Astrocyte (in vitro differentiated cells and primary cell): ENCODE data around the gene LTB4R. TPM values are rescaled to one million over a fixed set of nuclear protein-coding genes. Genes with fewer than 3 reads are reported as not detected.

Experiments
- DNase-seq: peaks from one replicate; pipeline ENCODE4 v3.0.0-alpha.2; 2010; ENCODE audit warnings: low read depth
- FAIRE-seq: peaks from 2 replicates; lab custom pipeline; 2011; peaks lifted over from hg19 to GRCh38; lab: Jason Lieb, UNC
- H2AFZ ChIP-seq: 2 replicates; pipeline ENCODE4 v1.6.0; 2012; ENCODE audit warnings: low read depth, low read length, inconsistent platforms
- H3K27ac ChIP-seq: 2 replicates; pipeline ENCODE4 v1.5.1; 2011; ENCODE audit warnings: low read depth, low read length, inconsistent platforms
- H3K27me3 ChIP-seq: 2 replicates; pipeline ENCODE4 v1.6.0; 2011; ENCODE audit warnings: low read length, inconsistent platforms; ENCODE audit not compliant: insufficient read depth
- H3K36me3 ChIP-seq: 2 replicates; pipeline ENCODE4 v1.5.1; 2011; ENCODE audit warnings: low read length, inconsistent platforms; ENCODE audit not compliant: insufficient read depth
- H3K4me1 ChIP-seq: 2 replicates; pipeline ENCODE4 v1.5.1; 2011; ENCODE audit warnings: low read length, inconsistent platforms; ENCODE audit not compliant: insufficient read depth
- H3K4me2 ChIP-seq: 2 replicates; pipeline ENCODE4 v1.6.0; 2012; ENCODE audit warnings: low read length, inconsistent platforms
- H3K4me3 ChIP-seq: 2 replicates; pipeline ENCODE4 v1.5.1; 2011; ENCODE audit warnings: low read depth, mild to moderate bottlenecking, low read length, inconsistent platforms; ENCODE audit not compliant: insufficient read depth
- H3K79me2 ChIP-seq: 2 replicates; pipeline ENCODE4 v1.6.0; 2012; ENCODE audit warnings: mild to moderate bottlenecking, low read length, inconsistent platforms; ENCODE audit not compliant: insufficient read depth
- H3K9ac ChIP-seq: 2 replicates; pipeline ENCODE4 v1.6.0; 2012; ENCODE audit warnings: mild to moderate bottlenecking, low read length, inconsistent platforms
- H3K9me3 ChIP-seq: 2 replicates; pipeline ENCODE4 v1.5.1; 2012; ENCODE audit warnings: low read depth, mild to moderate bottlenecking, low read length, inconsistent platforms; ENCODE audit not compliant: insufficient read depth
- H4K20me1 ChIP-seq: 2 replicates; pipeline ENCODE4 v1.6.0; 2012; ENCODE audit warnings: low read length, inconsistent platforms; ENCODE audit not compliant: insufficient read depth
- H3K27ac Mint-ChIP-seq: one replicate; pipeline ENCODE4 v1.8.0; 2021; ENCODE audit warnings: mild to moderate bottlenecking, mixed read lengths; ENCODE audit not compliant: unreplicated experiment
- H3K27me3 Mint-ChIP-seq: one replicate; pipeline ENCODE4 v1.8.0; 2021; ENCODE audit warnings: low read depth, mixed read lengths; ENCODE audit not compliant: unreplicated experiment
- H3K36me3 Mint-ChIP-seq: one replicate; pipeline ENCODE4 v1.8.0; 2021; ENCODE audit warnings: low read depth, mixed read lengths; ENCODE audit not compliant: unreplicated experiment
- H3K4me1 Mint-ChIP-seq: one replicate; pipeline ENCODE4 v1.8.0; 2021; ENCODE audit warnings: low read depth, mixed read lengths; ENCODE audit not compliant: unreplicated experiment
- H3K4me3 Mint-ChIP-seq: one replicate; pipeline ENCODE4 v1.8.0; 2021; ENCODE audit warnings: mild to moderate bottlenecking, moderate library complexity, mixed read lengths; ENCODE audit not compliant: unreplicated experiment
- H3K9me3 Mint-ChIP-seq: one replicate; pipeline ENCODE4 v1.8.0; 2021; ENCODE audit warnings: mild to moderate bottlenecking, mixed read lengths; ENCODE audit not compliant: unreplicated experiment
- EZH2 ChIP-seq: IDR thresholded peaks from 2 replicates; pipeline ENCODE4 v1.6.1; 2012; ENCODE audit warnings: mild to moderate bottlenecking, low read length, inconsistent platforms; ENCODE audit not compliant: insufficient read depth
- total RNA-seq: library from RNA; stranded (reverse); gene quantifications from 2 replicates; pipeline ENCODE4 v1.2.1, GENCODE V29; 2021
- TF ChIP-seq, protein P1 (sequence below): IDR thresholded peaks from 2 replicates; pipeline ENCODE4 v1.5.1; 2011; ENCODE audit warnings: low read depth, mild to moderate bottlenecking, inconsistent platforms, low read length, moderate library complexity; ENCODE audit not compliant: insufficient read depth

Gene LTB4R
- total RNA-seq, 1 donor from 2014 or later, result 5.5 TPM

DNA sequence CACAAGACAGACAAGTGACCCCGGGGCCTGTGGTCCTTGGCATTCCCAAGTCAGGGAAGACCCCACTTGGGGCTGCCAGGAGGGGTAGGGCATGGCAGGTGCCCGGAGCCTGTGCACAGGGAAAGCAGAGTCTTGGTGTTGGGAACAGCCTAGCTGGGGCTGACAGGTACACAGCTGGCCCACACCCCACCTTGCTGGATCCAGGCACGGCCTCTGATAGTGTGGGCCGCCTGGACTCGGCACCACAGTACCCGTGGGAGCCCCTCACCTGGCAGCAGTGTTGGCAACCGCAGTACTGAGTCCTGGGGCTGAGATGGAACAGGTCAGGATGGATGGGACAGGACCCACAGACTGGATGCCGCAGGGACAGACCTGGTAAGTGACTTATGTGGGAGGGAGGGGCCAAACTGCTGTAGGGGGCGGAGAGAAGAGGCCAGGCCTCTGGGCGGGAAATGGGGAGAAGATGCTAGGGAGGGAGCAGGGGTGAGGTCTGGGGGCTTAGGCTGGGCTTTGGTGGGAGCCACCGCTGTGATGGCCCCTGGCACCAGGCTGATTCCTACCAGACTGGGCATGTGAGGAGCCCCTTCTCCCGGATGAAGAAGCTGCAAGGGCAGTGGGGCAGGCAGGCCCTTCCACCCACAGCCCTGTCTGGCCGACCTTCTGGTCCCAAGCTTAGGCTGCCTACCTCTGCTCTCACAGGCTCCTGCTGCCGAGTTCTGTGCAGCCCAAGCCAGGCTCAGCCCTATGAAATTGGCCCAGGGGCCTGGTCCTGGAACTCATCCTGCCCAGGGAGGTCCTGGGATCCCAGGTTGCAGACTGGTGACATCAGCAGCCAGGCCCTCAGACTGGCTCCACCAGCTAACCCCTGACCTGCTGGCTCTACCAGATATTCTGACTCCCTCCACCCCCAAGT lies 48.2 kb upstream of the LTB4R start, which contains the start of gene TGM1:
Gene TGM1 (minus strand): TSS at position 357 of the 913 bp plus-strand sequence. CDS start 825 bp downstream, outside the sequence.
- no peak for DNase-seq
- Histone ChIP-seq H4K20me1 (no peaks in the 10 kb centered on the region), H2AFZ (no peak within 1 kb of the TSS), H3K27me3 (no peaks in the 10 kb centered on the region), H3K9me3 (no peaks in the 10 kb centered on the region), H3K27ac (no peak within 1 kb of the TSS), H3K9ac (no peak within 1 kb of the TSS), H3K4me1 (peaks cover 3% of the 10 kb centered on the region), H3K4me3 (no peak within 1 kb of the TSS), H3K36me3 (peaks cover 3% of the 10 kb centered on the region), H3K79me2 (no peaks in the 10 kb centered on the region), H3K4me2 (no peak within 1 kb of the TSS)
- H3K4me3 Mint-ChIP-seq, result no peak within 1 kb of the TSS
- no peaks in the 10 kb centered on the region for H3K4me1 Mint-ChIP-seq
- peaks cover 4% of the 10 kb centered on the region for H3K27me3 Mint-ChIP-seq
- no peaks in the 10 kb centered on the region for H3K9me3 Mint-ChIP-seq
- FAIRE-seq, result no peak
- H3K36me3 Mint-ChIP-seq, result peaks cover 29% of the 10 kb centered on the region
- TF ChIP-seq, protein P1, sequence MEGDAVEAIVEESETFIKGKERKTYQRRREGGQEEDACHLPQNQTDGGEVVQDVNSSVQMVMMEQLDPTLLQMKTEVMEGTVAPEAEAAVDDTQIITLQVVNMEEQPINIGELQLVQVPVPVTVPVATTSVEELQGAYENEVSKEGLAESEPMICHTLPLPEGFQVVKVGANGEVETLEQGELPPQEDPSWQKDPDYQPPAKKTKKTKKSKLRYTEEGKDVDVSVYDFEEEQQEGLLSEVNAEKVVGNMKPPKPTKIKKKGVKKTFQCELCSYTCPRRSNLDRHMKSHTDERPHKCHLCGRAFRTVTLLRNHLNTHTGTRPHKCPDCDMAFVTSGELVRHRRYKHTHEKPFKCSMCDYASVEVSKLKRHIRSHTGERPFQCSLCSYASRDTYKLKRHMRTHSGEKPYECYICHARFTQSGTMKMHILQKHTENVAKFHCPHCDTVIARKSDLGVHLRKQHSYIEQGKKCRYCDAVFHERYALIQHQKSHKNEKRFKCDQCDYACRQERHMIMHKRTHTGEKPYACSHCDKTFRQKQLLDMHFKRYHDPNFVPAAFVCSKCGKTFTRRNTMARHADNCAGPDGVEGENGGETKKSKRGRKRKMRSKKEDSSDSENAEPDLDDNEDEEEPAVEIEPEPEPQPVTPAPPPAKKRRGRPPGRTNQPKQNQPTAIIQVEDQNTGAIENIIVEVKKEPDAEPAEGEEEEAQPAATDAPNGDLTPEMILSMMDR, result no peak
- no peak for TF ChIP-seq EZH2
- no peak within 1 kb of the TSS for H3K27ac Mint-ChIP-seq

DNA sequence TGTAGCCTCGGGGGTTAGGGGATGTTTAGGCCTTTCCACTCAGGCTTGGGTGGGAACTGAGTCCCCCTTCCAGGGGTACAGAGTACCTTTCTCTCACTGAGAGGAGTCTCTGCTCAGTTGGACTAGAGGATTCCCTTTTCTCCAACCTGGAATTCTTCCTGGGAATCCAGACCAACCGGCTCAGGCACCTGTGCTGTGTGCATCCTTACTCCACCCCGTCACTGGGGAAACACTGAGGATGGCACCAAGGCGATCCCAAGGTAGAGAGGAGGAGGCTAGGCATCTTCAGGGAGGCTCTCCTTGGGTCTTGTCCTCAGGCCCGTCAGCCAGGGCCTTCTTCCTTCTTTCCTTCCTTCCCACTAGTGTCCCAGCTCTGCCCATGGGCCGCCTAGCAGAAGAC lies 47.5 kb upstream of the LTB4R start:
- no peak overlapping the region for H3K4me2 ChIP-seq
- H3K9me3 ChIP-seq, result no peaks in the 10 kb centered on the region
- no peaks in the 10 kb centered on the region for H4K20me1 ChIP-seq
- no peaks in the 10 kb centered on the region for H3K4me1 Mint-ChIP-seq
- no peak overlapping the region for H3K9ac ChIP-seq
- DNase-seq (no peak), FAIRE-seq (no peak)
- H3K36me3 Mint-ChIP-seq, result peaks cover 31% of the 10 kb centered on the region
- no peak overlapping the region for H2AFZ ChIP-seq
- H3K27me3 Mint-ChIP-seq, result peaks cover 4% of the 10 kb centered on the region
- peaks cover 3% of the 10 kb centered on the region for H3K4me1 ChIP-seq
- no peaks in the 10 kb centered on the region for H3K27me3 ChIP-seq
- H3K4me3 ChIP-seq, result no peak overlapping the region
- no peaks in the 10 kb centered on the region for H3K9me3 Mint-ChIP-seq
- H3K27ac ChIP-seq, result no peak overlapping the region
- H3K36me3 ChIP-seq, result peaks cover 3% of the 10 kb centered on the region
- no peak overlapping the region for H3K27ac Mint-ChIP-seq
- H3K79me2 ChIP-seq, result no peaks in the 10 kb centered on the region
- no peak overlapping the region for H3K4me3 Mint-ChIP-seq
- TF ChIP-seq, protein P1, result no peak
- no peak for TF ChIP-seq EZH2

DNA sequence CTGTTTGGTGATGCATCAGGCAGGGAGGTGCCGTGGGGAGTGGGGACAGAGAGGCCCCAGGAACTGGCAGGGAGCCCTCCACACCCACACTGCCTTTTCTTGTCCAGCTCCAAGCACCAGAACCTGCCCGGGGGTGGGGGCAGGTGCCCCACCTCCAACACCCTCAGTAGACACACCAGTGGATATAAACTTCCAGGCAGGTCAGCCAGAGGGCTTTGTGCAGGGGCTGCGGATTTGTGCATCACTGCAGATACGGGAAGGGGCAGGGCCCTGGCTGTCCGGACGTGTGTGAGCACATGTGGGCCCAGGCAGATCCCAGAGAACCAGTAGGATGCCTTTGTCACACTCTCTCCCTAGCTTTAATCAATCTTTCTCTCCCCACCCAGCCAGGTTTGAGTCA lies 47.0 kb upstream of the LTB4R start:
- DNase-seq (peak; percentile 27), FAIRE-seq (no peak)
- Histone ChIP-seq H3K9ac (no peak overlapping the region), H2AFZ (no peak overlapping the region), H4K20me1 (no peaks in the 10 kb centered on the region), H3K4me2 (no peak overlapping the region), H3K9me3 (no peaks in the 10 kb centered on the region), H3K4me3 (no peak overlapping the region), H3K4me1 (peaks cover 3% of the 10 kb centered on the region), H3K36me3 (peaks cover 7% of the 10 kb centered on the region), H3K79me2 (no peaks in the 10 kb centered on the region), H3K27ac (no peak overlapping the region), H3K27me3 (no peaks in the 10 kb centered on the region)
- Mint-ChIP-seq H3K4me3 (no peak overlapping the region), H3K4me1 (no peaks in the 10 kb centered on the region), H3K27me3 (peaks cover 4% of the 10 kb centered on the region), H3K36me3 (peaks cover 33% of the 10 kb centered on the region), H3K27ac (no peak overlapping the region), H3K9me3 (no peaks in the 10 kb centered on the region)
- TF ChIP-seq, protein P1, result no peak
- TF ChIP-seq EZH2, result no peak
